RWPE1 (cell line): ENCODE results near the gene UBL4A.

Experiments used
- CTCF ChIA-PET: fragments of 350-600 bp; sonication (Branson Sonifier 250); formaldehyde crosslinking; extraction: SDS; loops from one replicate; lab custom pipeline; 2021; lab: Yijun Ruan, JAX
- POLR2A ChIA-PET: fragments of 400-600 bp; formaldehyde crosslinking; extraction: SDS; loops from one replicate; lab custom pipeline; 2020; ENCODE audit warnings: antibody characterized with exemption; ENCODE audit not compliant: low non-redundant PET; lab: Yijun Ruan, JAX
- DNase-seq: peaks from one replicate; pipeline ENCODE4 v3.0.0; 2012; ENCODE audit warnings: low spot score
- H3K27ac ChIP-seq: fragments of 450-650 bp; 2 replicates; pipeline ENCODE4 v1.5.1; 2017
- TF ChIP-seq, protein P1 (sequence below): fragments of 450-650 bp; conservative IDR thresholded peaks from 2 replicates; pipeline ENCODE4 v1.5.1; 2017; ENCODE audit warnings: low read depth, mild to moderate bottlenecking

UBL4A gene

DNA sequence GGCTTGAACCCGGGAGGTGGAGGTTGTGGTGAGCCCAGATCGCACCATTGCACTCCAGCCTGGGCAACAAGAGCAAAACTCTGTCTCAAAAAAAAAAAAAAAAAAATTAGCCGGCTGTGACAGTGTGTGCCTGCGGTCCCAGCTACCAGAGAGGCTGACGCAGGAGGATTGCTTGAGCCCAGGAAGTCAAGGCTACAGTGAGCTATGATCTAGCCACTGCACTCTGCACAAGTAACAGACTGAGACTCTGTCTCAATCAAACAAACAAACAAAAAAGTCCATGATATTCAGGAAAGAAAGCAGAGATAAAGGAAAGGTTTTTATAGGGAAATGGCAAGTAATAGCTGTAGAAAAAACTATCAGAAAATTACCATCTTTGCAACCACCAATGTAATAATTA is 5.2 kb downstream of the UBL4A start:
- ChIA-PET CTCF (interaction anchor here (0.6 kb wide), 2 partner anchors 9 to 482 kb away, joined by 3 read pairs; no protein-coding TSS in a partner anchor), POLR2A (no interaction called here)
- TF ChIP-seq, protein P1, sequence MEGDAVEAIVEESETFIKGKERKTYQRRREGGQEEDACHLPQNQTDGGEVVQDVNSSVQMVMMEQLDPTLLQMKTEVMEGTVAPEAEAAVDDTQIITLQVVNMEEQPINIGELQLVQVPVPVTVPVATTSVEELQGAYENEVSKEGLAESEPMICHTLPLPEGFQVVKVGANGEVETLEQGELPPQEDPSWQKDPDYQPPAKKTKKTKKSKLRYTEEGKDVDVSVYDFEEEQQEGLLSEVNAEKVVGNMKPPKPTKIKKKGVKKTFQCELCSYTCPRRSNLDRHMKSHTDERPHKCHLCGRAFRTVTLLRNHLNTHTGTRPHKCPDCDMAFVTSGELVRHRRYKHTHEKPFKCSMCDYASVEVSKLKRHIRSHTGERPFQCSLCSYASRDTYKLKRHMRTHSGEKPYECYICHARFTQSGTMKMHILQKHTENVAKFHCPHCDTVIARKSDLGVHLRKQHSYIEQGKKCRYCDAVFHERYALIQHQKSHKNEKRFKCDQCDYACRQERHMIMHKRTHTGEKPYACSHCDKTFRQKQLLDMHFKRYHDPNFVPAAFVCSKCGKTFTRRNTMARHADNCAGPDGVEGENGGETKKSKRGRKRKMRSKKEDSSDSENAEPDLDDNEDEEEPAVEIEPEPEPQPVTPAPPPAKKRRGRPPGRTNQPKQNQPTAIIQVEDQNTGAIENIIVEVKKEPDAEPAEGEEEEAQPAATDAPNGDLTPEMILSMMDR: no peak
- H3K27ac ChIP-seq: no peak overlapping the region
- DNase-seq: no peak

DNA sequence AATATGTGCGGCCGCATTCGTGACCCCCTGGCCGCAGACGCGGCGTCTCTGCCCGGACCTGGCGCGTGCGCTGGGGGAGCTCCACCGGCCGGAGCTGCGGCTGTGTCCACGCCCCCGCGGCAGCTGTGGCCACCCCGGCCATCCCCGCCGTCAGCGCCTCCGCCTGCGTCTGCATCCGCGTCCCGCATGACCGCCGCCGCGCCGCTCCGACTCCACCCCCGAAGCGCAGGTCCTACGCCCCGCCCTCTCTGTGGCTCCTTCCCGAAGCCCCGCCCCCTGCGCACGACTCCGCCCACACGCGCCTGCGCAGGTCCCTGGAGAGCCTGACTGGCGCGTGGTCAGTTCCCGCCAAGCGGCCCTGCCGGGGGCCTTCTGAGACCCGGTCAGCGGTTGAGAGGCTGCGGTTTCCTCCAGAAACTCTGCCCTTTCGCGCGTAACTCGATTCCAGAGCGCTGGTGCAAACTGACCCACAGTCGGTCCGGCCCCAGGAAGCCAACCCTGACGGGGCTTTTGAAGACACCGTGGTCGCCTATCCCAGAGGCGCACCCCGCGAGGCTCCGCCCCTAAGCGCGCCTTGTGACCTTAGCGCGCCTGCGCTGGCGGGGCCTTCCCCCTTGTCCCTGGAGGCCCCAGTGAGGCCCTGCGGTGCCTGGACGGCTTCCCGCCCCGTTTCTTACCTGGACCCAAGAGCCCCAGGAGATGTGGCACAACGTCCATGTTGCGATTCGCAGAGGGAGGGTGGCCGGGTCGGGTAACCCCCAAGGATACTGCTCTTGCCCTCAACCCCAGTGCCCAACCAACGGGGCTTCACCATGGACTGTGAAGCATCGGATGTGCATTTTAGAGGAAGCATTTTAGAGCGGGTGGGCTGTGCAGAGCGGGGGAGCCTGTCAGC is 7.4 kb downstream of the UBL4A start, which contains the start of gene LAGE3:
Gene LAGE3 (minus strand): TSS at position 554 of the 895 bp plus-strand sequence. CDS start 366 bp downstream, at position 188.
- DNase-seq: peak; percentile 86
- H3K27ac ChIP-seq: peak within 1 kb of the TSS; percentile 87
- TF ChIP-seq, protein P1: no peak
- ChIA-PET POLR2A (no interaction called here), CTCF (no interaction called here)

DNA sequence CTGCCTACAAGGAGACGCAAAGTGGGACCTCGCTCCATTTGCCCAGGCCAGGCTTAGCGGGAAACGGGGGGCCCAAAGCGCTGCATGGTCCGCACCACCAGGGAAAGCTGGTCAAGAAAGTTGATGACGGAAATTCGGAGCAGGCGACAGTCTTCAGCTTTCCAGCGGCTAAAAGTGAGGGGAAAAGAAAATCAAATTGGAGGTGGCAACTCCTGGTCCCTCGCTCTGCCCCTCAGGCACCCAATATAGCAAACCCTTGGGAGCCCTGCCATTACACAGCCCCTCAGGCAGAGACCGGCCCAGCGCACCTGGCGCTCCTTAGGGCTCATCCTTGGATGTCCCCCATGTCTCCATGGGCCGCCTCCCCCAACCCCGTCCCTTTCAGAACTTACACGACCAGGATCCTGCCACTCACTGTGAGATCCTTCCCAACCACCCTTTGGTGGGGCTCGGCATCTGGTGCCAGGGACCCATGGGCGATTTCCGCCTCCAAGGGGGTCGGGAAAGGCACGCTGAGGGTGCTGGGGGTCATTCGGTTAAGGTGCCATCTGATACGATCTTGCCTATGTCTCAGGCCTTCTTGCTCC is 8.4 kb downstream of the UBL4A start:
- peak overlapping the region; percentile 87 for H3K27ac ChIP-seq
- no peak for DNase-seq
- ChIA-PET CTCF (no interaction called here), POLR2A (interaction anchor here (0.6 kb wide), 1 partner anchor 20 kb away, joined by 3 read pairs; the partner anchor contains the start of gene PLXNA3)
- TF ChIP-seq, protein P1: no peak

DNA sequence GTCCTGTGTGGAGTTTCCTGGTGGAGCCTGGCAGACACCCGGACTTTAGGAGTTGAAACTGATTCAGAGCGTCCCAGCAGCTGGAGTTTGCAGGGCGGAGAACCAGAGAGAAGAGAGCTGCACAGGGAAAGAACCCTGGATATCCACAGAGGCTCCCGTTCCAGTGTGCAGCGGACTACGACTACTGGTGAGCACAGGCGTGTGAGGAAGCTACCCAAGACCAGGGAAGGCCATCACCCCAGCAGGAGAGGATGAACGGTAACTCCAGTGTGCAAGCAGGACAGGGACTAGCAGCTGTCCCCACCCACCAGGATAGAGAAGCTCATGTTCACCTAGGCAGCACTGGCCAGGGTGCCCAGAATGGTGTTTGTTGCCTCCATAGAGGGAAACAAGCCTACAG is 9.6 kb downstream of the UBL4A start:
- ChIA-PET POLR2A (interaction anchor here (0.7 kb wide), 1 partner anchor 53 kb away, joined by 3 read pairs; no protein-coding TSS in a partner anchor), CTCF (no interaction called here)
- TF ChIP-seq, protein P1: no peak
- H3K27ac ChIP-seq: peak overlapping the region; percentile 34; the same call in 1 of the 2 replicates
- no peak for DNase-seq

DNA sequence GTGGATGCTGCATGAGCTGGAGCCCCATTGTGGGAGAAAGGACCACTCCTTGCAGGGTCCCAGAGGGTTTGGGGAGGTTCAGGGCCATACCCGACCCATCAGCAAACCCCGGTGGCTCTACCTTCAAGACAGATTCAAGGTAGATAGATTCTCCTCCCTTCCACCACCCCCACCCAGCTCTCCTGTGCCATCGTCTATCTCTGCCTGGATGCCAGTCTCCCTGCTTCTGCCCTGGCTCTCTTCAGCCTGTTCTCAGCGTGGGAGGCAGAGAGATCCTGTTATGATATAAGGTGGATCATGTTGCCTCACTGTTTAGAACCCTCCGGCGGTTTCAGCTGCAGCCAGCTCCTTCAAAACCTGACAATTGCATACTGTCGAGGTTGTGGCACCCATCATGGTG is 12.7 kb downstream of the UBL4A start:
- TF ChIP-seq, protein P1: no peak
- CTCF ChIA-PET: no interaction called here
- DNase-seq: no peak
- POLR2A ChIA-PET: no interaction called here
- H3K27ac ChIP-seq: peak overlapping the region; percentile 24
